Prostate gland (tissue), 2 donors: ENCODE results near the gene BTNL9. TPM values are rescaled to one million over a fixed set of nuclear protein-coding genes. Genes with fewer than 3 reads are reported as not detected.

ENCODE experiments used
- DNase-seq: peaks from one replicate; pipeline ENCODE4 v3.0.0-alpha.2; 2019; ENCODE audit warnings: low spot score
- H3K27ac ChIP-seq, 2 donors: fragments of 200-600 bp; sonication (generic); 2 replicates each; pipeline ENCODE4 v1.5.1; 2017 to 2019
- H3K27me3 ChIP-seq: fragments of 200-600 bp; sonication (generic); replicated peaks from 2 replicates; pipeline ENCODE4 v1.5.1; 2019; ENCODE audit not compliant: insufficient read depth
- H3K36me3 ChIP-seq, 2 donors: fragments of 200-600 bp; sonication (generic); 1 replicate in 1 of 2; 2 replicates in 1 of 2; pipeline versions ENCODE4 v1.5.1 to v1.8.1; 2017 to 2019
- H3K4me1 ChIP-seq: fragments of 200-600 bp; sonication (generic); replicated peaks from 2 replicates; pipeline ENCODE4 v1.5.1; 2019
- H3K4me3 ChIP-seq, 2 donors: fragments of 200-600 bp; sonication (generic); 2 replicates each; pipeline ENCODE4 v1.5.1; 2017 to 2019
- H3K9me3 ChIP-seq: fragments of 200-600 bp; sonication (generic); 2 replicates; pipeline ENCODE4 v1.5.1; 2017
- CTCF ChIP-seq, 4 experiments: fragments of 200-600 bp in 2 of 4; fragments of 450-650 bp in 2 of 4; sonication (generic) in 2 of 4; IDR thresholded peaks; 1 replicate in 3 of 4; 2 replicates in 1 of 4; pipeline ENCODE4 v1.5.1; 2016 to 2019; ENCODE audit warnings: antibody characterized with exemption in 4 of 4, mild to moderate bottlenecking in 2 of 4, moderate library complexity in 2 of 4
- POLR2A ChIP-seq: fragments of 450-650 bp; IDR thresholded peaks from one replicate; pipeline ENCODE4 v1.6.1; 2016; ENCODE audit warnings: antibody characterized with exemption, mild to moderate bottlenecking
- POLR2AphosphoS5 ChIP-seq: sonication (generic); formaldehyde crosslinking; IDR thresholded peaks from one replicate; pipeline ENCODE4 v1.6.1; 2017; ENCODE audit warnings: antibody characterized with exemption
- WGBS: methylation state at CpG from one replicate; pipeline ENCODE4 v1.1.5; 2018; 5-methylcytosine and 5-hydroxymethylcytosine counted together
- intact Hi-C: fragments of 100-400 bp; cut with DNase I; formaldehyde crosslinking; loops from one replicate; pipeline ENCODE4 v1.14.2; 2022
- total RNA-seq, 2 donors: library from RNA; depleted of rRNA; stranded (reverse); fragments of >200 nt; gene quantifications; one replicate each; pipeline ENCODE4 v1.1.0, GENCODE V29; 2016

BTNL9 gene
- total RNA-seq, 2 donors from 2014 or later = 11.7 to 13.0 TPM

DNA sequence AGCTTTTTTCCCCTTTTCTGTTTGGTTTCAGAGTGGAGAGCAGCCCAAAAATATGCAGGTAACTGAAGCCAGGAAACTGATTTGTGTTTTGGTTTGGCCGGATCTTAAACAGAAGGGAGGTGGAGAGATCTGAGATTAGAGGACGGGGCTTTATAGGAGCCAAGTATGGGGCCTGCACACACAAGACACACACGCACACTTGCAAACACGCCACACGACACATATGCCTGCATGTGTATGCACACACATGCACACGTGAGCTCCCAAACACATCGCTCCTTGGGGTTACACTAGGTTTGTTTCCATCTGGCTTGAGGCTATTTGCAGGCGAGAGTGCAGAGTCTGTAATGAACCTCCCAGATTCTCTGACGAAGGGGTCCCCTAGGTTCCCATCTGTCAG, 18.3 kb downstream of the BTNL9 start:
- no peak overlapping the region for H3K27ac ChIP-seq
- no peaks in the 10 kb centered on the region for H3K9me3 ChIP-seq
- H3K4me3 ChIP-seq = no peak overlapping the region
- intact Hi-C loops = no loop called here
- no peaks in the 10 kb centered on the region for H3K36me3 ChIP-seq
- DNase-seq = no peak
- TF ChIP-seq POLR2A (no peak), CTCF (IDR thresholded peaks at IDR 0.05) (no peak), POLR2AphosphoS5 (no peak)
- H3K27me3 ChIP-seq = peaks cover 27% of the 10 kb centered on the region
- WGBS = 69% methylated on average over 9 of the region's 9 CpGs
- H3K4me1 ChIP-seq = peaks cover 5% of the 10 kb centered on the region

GRCh38 chr5:181058786-181059296, 18.8 kb downstream of the BTNL9 start:
- Histone ChIP-seq H3K4me3 (no peak overlapping the region), H3K9me3 (no peaks in the 10 kb centered on the region), H3K4me1 (no peaks in the 10 kb centered on the region), H3K27me3 (peaks cover 22% of the 10 kb centered on the region), H3K36me3 (no peaks in the 10 kb centered on the region), H3K27ac (no peak overlapping the region)
- 20% methylated on average over 21 of the region's 22 CpGs for WGBS
- no peak for DNase-seq
- intact Hi-C loops = no loop called here
- TF ChIP-seq CTCF (IDR thresholded peaks at IDR 0.05) (no peak), POLR2AphosphoS5 (no peak), POLR2A (no peak)

DNA sequence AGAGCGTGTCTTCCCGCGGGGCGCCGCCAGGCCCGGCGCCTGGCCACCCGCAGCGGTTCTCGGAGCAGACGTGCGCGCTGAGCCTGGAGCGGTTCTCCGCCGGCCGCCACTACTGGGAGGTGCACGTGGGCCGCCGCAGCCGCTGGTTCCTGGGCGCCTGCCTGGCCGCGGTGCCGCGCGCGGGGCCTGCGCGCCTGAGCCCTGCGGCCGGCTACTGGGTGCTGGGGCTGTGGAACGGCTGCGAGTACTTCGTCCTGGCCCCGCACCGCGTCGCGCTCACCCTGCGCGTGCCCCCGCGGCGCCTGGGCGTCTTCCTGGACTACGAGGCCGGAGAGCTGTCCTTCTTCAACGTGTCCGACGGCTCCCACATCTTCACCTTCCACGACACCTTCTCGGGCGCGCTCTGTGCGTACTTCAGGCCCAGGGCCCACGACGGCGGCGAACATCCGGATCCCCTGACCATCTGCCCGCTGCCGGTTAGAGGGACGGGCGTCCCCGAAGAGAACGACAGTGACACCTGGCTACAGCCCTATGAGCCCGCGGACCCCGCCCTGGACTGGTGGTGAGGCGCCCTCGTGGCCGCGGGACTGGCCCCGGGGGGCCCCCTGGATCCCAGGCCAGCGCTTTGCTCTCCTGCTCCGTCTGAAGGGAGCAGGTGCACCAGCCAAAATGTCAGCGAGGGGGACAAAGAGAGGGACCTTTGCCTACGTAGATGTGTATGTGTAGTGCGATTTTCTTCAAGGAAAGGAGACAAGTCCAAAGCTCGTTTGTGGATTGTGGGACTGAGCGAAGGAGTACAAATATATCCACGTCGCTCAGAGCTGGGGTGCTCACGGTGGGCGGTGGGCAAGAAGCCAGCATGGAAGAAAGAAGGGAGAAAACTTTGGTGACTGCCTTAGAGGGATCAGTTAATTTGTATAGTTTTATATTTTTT, 19.5 kb downstream of the BTNL9 start:
- intact Hi-C loops = no loop called here
- no peaks in the 10 kb centered on the region for H3K9me3 ChIP-seq
- peaks cover 18% of the 10 kb centered on the region for H3K27me3 ChIP-seq
- H3K4me3 ChIP-seq = no peak overlapping the region
- H3K36me3 ChIP-seq = no peaks in the 10 kb centered on the region
- WGBS = 11% methylated on average over 40 of the region's 86 CpGs
- H3K4me1 ChIP-seq = no peaks in the 10 kb centered on the region
- TF ChIP-seq CTCF (IDR thresholded peaks at IDR 0.05) (no peak), POLR2AphosphoS5 (no peak), POLR2A (no peak)
- no peak overlapping the region for H3K27ac ChIP-seq
- no peak for DNase-seq

- no peaks in the 10 kb centered on the region for H3K9me3 ChIP-seq
- H3K4me1 ChIP-seq = no peaks in the 10 kb centered on the region
- DNase-seq = no peak
- no peak overlapping the region for H3K27ac ChIP-seq
- H3K4me3 ChIP-seq = no peak overlapping the region
- 70% methylated on average over 8 of the region's 8 CpGs for WGBS
- TF ChIP-seq CTCF (IDR thresholded peaks at IDR 0.05) (no peak), POLR2A (no peak), POLR2AphosphoS5 (no peak)
- peaks cover 18% of the 10 kb centered on the region for H3K27me3 ChIP-seq
- H3K36me3 ChIP-seq = no peaks in the 10 kb centered on the region
- intact Hi-C loops = no loop called here
These were observed 20.1 kb downstream of the BTNL9 start for GRCh38 chr5:181060231-181060590.

GRCh38 chr5:181060924-181061323, 20.9 kb downstream of the BTNL9 start:
- H3K27ac ChIP-seq = no peak overlapping the region
- H3K9me3 ChIP-seq = no peaks in the 10 kb centered on the region
- no peak overlapping the region for H3K4me3 ChIP-seq
- intact Hi-C loops = no loop called here
- no peaks in the 10 kb centered on the region for H3K36me3 ChIP-seq
- H3K4me1 ChIP-seq = no peaks in the 10 kb centered on the region
- H3K27me3 ChIP-seq = peaks cover 18% of the 10 kb centered on the region
- TF ChIP-seq POLR2AphosphoS5 = no peak
- no peak for TF ChIP-seq POLR2A
- TF ChIP-seq CTCF (IDR thresholded peaks at IDR 0.05) = no peak
- 95% methylated on average over 5 of the region's 5 CpGs for WGBS
- no peak for DNase-seq
